ENCODE results near the gene DNAH14. TPM values are rescaled to one million over a fixed set of nuclear protein-coding genes. Genes with fewer than 3 reads are reported as not detected.

Gene DNAH14
- total and polyA plus RNA-seq, 2 of the 13 experiments (the other 11 are each of a cell fraction or from before 2014, with no cell fraction given), result 4.5 to 27.5 TPM

DNA sequence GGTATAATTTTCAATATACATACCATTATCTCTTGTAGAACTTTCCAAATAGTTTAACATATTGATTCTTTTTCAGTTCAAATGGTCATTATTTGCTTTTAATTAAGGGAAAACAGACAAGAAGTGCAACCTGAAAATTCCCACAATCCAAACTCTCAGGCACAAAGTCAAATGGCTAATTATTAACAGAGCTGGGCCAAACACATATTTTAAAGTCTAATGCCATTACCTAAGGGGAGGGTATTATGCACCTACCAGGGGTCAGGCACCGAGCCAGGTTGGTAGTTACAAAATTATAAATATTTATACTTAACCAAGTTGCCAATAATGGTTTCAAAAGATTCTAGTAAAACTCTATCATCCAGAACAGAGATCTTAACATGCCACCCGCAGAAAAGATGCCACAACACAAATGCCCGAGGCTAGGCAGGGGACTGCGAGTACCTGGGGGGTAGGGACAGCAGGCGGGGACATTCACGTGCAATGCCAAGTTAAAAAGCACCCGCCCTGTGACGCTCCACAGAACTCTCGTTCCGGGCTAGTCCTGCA lies 483.4 kb downstream of the DNAH14 start (continued):
- TF ChIP-seq, protein P1, sequence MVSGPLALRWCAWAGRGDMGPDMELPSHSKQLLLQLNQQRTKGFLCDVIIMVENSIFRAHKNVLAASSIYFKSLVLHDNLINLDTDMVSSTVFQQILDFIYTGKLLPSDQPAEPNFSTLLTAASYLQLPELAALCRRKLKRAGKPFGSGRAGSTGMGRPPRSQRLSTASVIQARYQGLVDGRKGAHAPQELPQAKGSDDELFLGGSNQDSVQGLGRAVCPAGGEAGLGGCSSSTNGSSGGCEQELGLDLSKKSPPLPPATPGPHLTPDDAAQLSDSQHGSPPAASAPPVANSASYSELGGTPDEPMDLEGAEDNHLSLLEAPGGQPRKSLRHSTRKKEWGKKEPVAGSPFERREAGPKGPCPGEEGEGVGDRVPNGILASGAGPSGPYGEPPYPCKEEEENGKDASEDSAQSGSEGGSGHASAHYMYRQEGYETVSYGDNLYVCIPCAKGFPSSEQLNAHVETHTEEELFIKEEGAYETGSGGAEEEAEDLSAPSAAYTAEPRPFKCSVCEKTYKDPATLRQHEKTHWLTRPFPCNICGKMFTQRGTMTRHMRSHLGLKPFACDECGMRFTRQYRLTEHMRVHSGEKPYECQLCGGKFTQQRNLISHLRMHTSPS (CRISPR knock-in tag; IDR thresholded peaks at IDR 0.05; ENCODE audit: low read depth), result peak; percentile 63; the same call in 1 of the 2 replicates
- no peak for TF ChIP-seq HNRNPH1 (optimal IDR thresholded peaks at IDR 0.05; ENCODE audit: low read depth, low read length)
- no peak for TF ChIP-seq ZMYM2 (CRISPR knock-in tag; IDR thresholded peaks at IDR 0.05)
- no peak for TF ChIP-seq MATR3 (CRISPR knock-in tag; IDR thresholded peaks at IDR 0.05)
- TF ChIP-seq, protein P2, sequence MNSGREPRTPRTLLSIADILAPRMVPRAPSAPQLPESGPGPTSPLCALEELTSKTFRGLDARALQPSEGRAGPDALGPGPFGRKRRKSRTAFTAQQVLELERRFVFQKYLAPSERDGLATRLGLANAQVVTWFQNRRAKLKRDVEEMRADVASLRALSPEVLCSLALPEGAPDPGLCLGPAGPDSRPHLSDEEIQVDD (CRISPR knock-in tag; IDR thresholded peaks at IDR 0.05; ENCODE audit: borderline replicate concordance), result no peak
- TF ChIP-seq ZNF761 (CRISPR knock-in tag; conservative IDR thresholded peaks at IDR 0.05), result no peak
- TF ChIP-seq ZSCAN12 (CRISPR knock-in tag; IDR thresholded peaks at IDR 0.05), result no peak
- no peak for TF ChIP-seq PAWR (CRISPR knock-in tag; IDR thresholded peaks at IDR 0.05; ENCODE audit: borderline replicate concordance)
- TF ChIP-seq ZSCAN9 (CRISPR knock-in tag; IDR thresholded peaks at IDR 0.05; ENCODE audit: borderline replicate concordance), result 0 out of 2 replicates have a peak, but pooled peaks have one; percentile 23
- TF ChIP-seq, protein P3, sequence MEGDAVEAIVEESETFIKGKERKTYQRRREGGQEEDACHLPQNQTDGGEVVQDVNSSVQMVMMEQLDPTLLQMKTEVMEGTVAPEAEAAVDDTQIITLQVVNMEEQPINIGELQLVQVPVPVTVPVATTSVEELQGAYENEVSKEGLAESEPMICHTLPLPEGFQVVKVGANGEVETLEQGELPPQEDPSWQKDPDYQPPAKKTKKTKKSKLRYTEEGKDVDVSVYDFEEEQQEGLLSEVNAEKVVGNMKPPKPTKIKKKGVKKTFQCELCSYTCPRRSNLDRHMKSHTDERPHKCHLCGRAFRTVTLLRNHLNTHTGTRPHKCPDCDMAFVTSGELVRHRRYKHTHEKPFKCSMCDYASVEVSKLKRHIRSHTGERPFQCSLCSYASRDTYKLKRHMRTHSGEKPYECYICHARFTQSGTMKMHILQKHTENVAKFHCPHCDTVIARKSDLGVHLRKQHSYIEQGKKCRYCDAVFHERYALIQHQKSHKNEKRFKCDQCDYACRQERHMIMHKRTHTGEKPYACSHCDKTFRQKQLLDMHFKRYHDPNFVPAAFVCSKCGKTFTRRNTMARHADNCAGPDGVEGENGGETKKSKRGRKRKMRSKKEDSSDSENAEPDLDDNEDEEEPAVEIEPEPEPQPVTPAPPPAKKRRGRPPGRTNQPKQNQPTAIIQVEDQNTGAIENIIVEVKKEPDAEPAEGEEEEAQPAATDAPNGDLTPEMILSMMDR (CRISPR knock-in tag; IDR thresholded peaks at IDR 0.05), result no peak
- TF ChIP-seq PHF8 (CRISPR knock-in tag; IDR thresholded peaks at IDR 0.05), result no peak
- no peak for TF ChIP-seq MLLT10 (CRISPR knock-in tag; IDR thresholded peaks at IDR 0.05)
